ENCODE results near the gene TNFRSF25.

DNA sequence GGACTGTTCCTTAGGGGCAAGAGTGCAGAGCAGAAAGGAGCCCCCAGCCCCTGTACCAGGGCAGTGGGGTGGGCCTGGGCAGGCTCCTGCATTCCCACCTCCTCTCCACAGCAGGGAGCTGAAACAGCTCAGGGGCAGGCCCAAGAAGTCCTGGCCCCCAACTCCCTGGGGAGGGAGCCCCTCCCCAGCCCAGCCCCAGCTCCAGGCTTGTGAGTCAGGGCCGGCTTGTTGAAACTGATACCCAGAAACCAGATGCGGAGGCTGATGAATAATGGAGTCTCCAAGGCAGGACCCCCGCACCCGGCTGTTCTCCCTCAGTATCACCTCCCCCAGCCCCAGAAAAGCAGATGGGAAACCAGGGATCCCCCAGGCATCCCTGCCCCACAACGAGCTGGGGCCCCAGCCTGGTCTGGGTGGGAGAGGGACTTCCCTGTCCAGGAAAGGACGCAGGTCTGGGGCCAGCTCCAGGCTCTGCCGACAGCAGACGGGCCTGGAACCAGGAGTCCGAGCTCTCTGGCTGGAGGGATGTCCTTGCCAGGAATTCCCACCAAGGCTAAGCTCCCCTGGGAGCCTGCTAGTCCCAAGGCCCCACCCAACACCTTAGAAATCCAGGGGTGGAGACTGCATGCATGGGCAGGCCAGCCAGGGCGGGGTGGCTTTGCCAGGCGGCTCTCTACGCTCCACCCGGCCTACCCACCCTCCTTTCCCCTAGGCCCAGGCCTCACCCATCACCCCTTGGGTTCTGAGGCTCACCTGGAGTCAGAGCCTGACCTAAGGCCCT, 22.8 kb upstream of the TNFRSF25 start:
- TF ChIP-seq NR2C2 (CRISPR knock-in tag; IDR thresholded peaks at IDR 0.05): no peak
- TF ChIP-seq, protein P1, sequence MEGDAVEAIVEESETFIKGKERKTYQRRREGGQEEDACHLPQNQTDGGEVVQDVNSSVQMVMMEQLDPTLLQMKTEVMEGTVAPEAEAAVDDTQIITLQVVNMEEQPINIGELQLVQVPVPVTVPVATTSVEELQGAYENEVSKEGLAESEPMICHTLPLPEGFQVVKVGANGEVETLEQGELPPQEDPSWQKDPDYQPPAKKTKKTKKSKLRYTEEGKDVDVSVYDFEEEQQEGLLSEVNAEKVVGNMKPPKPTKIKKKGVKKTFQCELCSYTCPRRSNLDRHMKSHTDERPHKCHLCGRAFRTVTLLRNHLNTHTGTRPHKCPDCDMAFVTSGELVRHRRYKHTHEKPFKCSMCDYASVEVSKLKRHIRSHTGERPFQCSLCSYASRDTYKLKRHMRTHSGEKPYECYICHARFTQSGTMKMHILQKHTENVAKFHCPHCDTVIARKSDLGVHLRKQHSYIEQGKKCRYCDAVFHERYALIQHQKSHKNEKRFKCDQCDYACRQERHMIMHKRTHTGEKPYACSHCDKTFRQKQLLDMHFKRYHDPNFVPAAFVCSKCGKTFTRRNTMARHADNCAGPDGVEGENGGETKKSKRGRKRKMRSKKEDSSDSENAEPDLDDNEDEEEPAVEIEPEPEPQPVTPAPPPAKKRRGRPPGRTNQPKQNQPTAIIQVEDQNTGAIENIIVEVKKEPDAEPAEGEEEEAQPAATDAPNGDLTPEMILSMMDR (IDR thresholded peaks at IDR 0.05): no peak
- TF ChIP-seq, protein P2, sequence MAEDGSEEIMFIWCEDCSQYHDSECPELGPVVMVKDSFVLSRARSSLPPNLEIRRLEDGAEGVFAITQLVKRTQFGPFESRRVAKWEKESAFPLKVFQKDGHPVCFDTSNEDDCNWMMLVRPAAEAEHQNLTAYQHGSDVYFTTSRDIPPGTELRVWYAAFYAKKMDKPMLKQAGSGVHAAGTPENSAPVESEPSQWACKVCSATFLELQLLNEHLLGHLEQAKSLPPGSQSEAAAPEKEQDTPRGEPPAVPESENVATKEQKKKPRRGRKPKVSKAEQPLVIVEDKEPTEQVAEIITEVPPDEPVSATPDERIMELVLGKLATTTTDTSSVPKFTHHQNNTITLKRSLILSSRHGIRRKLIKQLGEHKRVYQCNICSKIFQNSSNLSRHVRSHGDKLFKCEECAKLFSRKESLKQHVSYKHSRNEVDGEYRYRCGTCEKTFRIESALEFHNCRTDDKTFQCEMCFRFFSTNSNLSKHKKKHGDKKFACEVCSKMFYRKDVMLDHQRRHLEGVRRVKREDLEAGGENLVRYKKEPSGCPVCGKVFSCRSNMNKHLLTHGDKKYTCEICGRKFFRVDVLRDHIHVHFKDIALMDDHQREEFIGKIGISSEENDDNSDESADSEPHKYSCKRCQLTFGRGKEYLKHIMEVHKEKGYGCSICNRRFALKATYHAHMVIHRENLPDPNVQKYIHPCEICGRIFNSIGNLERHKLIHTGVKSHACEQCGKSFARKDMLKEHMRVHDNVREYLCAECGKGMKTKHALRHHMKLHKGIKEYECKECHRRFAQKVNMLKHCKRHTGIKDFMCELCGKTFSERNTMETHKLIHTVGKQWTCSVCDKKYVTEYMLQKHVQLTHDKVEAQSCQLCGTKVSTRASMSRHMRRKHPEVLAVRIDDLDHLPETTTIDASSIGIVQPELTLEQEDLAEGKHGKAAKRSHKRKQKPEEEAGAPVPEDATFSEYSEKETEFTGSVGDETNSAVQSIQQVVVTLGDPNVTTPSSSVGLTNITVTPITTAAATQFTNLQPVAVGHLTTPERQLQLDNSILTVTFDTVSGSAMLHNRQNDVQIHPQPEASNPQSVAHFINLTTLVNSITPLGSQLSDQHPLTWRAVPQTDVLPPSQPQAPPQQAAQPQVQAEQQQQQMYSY (CRISPR knock-in tag; IDR thresholded peaks at IDR 0.05): no peak
- no peak for TF ChIP-seq ESRRA (CRISPR knock-in tag; IDR thresholded peaks at IDR 0.05; ENCODE audit: borderline replicate concordance)
- TF ChIP-seq, protein P3, sequence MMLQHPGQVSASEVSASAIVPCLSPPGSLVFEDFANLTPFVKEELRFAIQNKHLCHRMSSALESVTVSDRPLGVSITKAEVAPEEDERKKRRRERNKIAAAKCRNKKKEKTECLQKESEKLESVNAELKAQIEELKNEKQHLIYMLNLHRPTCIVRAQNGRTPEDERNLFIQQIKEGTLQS (CRISPR knock-in tag; conservative IDR thresholded peaks at IDR 0.05): no peak
- TF ChIP-seq RELA (CRISPR knock-in tag; IDR thresholded peaks at IDR 0.05; ENCODE audit: borderline replicate concordance): no peak
- TF ChIP-seq GABPB1 (CRISPR knock-in tag; IDR thresholded peaks at IDR 0.05): no peak
- TF ChIP-seq ZNF138 (CRISPR knock-in tag; conservative IDR thresholded peaks at IDR 0.05): no peak
- TF ChIP-seq SP1 (CRISPR knock-in tag; conservative IDR thresholded peaks at IDR 0.05): no peak
- TF ChIP-seq, protein P4, sequence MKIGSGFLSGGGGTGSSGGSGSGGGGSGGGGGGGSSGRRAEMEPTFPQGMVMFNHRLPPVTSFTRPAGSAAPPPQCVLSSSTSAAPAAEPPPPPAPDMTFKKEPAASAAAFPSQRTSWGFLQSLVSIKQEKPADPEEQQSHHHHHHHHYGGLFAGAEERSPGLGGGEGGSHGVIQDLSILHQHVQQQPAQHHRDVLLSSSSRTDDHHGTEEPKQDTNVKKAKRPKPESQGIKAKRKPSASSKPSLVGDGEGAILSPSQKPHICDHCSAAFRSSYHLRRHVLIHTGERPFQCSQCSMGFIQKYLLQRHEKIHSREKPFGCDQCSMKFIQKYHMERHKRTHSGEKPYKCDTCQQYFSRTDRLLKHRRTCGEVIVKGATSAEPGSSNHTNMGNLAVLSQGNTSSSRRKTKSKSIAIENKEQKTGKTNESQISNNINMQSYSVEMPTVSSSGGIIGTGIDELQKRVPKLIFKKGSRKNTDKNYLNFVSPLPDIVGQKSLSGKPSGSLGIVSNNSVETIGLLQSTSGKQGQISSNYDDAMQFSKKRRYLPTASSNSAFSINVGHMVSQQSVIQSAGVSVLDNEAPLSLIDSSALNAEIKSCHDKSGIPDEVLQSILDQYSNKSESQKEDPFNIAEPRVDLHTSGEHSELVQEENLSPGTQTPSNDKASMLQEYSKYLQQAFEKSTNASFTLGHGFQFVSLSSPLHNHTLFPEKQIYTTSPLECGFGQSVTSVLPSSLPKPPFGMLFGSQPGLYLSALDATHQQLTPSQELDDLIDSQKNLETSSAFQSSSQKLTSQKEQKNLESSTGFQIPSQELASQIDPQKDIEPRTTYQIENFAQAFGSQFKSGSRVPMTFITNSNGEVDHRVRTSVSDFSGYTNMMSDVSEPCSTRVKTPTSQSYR (CRISPR knock-in tag; IDR thresholded peaks at IDR 0.05): no peak
- TF ChIP-seq, protein P5, sequence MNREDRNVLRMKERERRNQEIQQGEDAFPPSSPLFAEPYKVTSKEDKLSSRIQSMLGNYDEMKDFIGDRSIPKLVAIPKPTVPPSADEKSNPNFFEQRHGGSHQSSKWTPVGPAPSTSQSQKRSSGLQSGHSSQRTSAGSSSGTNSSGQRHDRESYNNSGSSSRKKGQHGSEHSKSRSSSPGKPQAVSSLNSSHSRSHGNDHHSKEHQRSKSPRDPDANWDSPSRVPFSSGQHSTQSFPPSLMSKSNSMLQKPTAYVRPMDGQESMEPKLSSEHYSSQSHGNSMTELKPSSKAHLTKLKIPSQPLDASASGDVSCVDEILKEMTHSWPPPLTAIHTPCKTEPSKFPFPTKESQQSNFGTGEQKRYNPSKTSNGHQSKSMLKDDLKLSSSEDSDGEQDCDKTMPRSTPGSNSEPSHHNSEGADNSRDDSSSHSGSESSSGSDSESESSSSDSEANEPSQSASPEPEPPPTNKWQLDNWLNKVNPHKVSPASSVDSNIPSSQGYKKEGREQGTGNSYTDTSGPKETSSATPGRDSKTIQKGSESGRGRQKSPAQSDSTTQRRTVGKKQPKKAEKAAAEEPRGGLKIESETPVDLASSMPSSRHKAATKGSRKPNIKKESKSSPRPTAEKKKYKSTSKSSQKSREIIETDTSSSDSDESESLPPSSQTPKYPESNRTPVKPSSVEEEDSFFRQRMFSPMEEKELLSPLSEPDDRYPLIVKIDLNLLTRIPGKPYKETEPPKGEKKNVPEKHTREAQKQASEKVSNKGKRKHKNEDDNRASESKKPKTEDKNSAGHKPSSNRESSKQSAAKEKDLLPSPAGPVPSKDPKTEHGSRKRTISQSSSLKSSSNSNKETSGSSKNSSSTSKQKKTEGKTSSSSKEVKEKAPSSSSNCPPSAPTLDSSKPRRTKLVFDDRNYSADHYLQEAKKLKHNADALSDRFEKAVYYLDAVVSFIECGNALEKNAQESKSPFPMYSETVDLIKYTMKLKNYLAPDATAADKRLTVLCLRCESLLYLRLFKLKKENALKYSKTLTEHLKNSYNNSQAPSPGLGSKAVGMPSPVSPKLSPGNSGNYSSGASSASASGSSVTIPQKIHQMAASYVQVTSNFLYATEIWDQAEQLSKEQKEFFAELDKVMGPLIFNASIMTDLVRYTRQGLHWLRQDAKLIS (CRISPR knock-in tag; IDR thresholded peaks at IDR 0.05; ENCODE audit: borderline replicate concordance): no peak
- no peak for TF ChIP-seq TCF7 (CRISPR knock-in tag; IDR thresholded peaks at IDR 0.05; ENCODE audit: low read depth)
- TF ChIP-seq, protein P6, sequence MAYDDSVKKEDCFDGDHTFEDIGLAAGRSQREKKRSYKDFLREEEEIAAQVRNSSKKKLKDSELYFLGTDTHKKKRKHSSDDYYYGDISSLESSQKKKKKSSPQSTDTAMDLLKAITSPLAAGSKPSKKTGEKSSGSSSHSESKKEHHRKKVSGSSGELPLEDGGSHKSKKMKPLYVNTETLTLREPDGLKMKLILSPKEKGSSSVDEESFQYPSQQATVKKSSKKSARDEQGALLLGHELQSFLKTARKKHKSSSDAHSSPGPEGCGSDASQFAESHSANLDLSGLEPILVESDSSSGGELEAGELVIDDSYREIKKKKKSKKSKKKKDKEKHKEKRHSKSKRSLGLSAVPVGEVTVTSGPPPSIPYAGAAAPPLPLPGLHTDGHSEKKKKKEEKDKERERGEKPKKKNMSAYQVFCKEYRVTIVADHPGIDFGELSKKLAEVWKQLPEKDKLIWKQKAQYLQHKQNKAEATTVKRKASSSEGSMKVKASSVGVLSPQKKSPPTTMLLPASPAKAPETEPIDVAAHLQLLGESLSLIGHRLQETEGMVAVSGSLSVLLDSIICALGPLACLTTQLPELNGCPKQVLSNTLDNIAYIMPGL (CRISPR knock-in tag; IDR thresholded peaks at IDR 0.05): no peak
- TF ChIP-seq, protein P7, sequence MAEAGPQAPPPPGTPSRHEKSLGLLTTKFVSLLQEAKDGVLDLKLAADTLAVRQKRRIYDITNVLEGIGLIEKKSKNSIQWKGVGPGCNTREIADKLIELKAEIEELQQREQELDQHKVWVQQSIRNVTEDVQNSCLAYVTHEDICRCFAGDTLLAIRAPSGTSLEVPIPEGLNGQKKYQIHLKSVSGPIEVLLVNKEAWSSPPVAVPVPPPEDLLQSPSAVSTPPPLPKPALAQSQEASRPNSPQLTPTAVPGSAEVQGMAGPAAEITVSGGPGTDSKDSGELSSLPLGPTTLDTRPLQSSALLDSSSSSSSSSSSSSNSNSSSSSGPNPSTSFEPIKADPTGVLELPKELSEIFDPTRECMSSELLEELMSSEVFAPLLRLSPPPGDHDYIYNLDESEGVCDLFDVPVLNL (CRISPR knock-in tag; IDR thresholded peaks at IDR 0.05; ENCODE audit: borderline replicate concordance, low read depth): no peak
